Measurements from ENCODE around the gene TOMM7. TPM values are rescaled to one million over a fixed set of nuclear protein-coding genes. Genes with fewer than 3 reads are reported as not detected.

Gene TOMM7
- total and polyA plus RNA-seq, 10 donors, result 85.4 to 524 (median 300) TPM

DNA sequence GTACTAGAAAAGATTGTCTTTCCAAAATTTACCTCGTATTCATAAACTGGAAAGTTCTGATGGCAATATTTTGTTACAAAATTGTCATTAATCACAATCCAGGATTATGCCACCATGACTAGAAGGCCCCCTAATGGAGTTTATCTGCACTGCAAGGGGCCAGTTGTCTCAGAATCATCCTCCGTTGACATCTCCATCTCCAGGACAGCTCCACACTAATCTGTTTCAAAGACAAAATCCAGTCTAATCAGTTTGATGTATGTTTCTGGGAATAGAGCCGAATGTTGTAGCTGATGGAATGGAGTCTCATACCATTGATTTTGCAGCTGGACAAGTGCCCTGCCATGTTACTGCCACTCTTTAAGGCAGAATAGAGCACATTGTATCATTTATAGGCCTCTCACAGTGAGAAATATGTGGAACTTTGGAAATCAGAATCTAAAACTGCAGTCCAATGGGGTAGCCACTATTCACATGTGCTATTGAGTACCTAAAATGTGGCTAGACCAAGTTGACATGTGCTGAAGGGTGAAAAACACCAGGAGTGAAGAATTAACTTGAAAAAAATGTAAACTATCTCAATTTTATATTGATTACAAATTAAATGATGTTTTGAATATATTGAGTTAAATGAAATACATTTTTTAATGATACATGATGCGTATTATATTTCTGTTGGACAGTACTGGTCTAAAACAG is 38.3 kb upstream of the TOMM7 start:
- peak overlapping the region in 2 of 8 donors; percentile 19 to 34 for H3K27ac ChIP-seq
- H3K27me3 ChIP-seq (replicated peaks in 1 of 7), result no peaks in the 10 kb centered on the region
- peaks cover 0 to 56% (median 4%) of the 10 kb centered on the region in 6 donors for H3K36me3 ChIP-seq
- no peak for DNase-seq
- H3K4me3 ChIP-seq, result no peak overlapping the region
- 72 to 83% (median 75%) methylated on average over 4 of the region's 4 CpGs for WGBS, 5 donors
- intact Hi-C loops (cut with DNase I; ENCODE audit: low total_unique reads), result no loop called here
- H3K4me1 ChIP-seq, result peaks cover 0 to 9% (median 5%) of the 10 kb centered on the region in 6 donors
- H3K9me3 ChIP-seq, result no peaks in the 10 kb centered on the region
- TF ChIP-seq, protein P1, sequence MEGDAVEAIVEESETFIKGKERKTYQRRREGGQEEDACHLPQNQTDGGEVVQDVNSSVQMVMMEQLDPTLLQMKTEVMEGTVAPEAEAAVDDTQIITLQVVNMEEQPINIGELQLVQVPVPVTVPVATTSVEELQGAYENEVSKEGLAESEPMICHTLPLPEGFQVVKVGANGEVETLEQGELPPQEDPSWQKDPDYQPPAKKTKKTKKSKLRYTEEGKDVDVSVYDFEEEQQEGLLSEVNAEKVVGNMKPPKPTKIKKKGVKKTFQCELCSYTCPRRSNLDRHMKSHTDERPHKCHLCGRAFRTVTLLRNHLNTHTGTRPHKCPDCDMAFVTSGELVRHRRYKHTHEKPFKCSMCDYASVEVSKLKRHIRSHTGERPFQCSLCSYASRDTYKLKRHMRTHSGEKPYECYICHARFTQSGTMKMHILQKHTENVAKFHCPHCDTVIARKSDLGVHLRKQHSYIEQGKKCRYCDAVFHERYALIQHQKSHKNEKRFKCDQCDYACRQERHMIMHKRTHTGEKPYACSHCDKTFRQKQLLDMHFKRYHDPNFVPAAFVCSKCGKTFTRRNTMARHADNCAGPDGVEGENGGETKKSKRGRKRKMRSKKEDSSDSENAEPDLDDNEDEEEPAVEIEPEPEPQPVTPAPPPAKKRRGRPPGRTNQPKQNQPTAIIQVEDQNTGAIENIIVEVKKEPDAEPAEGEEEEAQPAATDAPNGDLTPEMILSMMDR (IDR thresholded peaks at IDR 0.05 in 8 of 11, conservative IDR thresholded peaks at IDR 0.05 in 3 of 11), result peak in 9 of 11 experiments; percentile 18 to 65 (median 52)
- TF ChIP-seq POLR2A (IDR thresholded peaks at IDR 0.05), result no peak
- TF ChIP-seq POLR2AphosphoS5 (IDR thresholded peaks at IDR 0.05), result no peak

DNA sequence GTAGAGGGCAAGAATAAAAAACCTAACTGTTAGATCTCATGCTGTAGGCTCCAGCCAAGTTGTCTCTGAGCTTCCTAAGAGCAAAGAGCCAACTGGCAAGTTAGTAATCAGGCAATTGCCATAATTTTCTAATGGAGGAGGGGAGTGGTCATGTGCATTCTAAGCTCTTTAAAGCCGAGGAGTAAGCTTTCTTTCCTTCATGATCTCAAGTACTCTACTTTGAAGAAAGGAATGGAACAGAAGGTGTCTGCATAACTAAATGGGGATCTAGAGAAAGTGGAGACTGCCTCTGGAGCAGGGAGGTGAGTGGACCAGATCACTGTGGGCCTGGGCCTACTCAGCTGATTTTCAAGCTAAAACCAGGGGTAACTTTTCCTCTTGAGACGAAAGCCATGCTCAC is 37.7 kb upstream of the TOMM7 start:
- no peak overlapping the region for H3K4me3 ChIP-seq
- H3K36me3 ChIP-seq, result peaks cover 0 to 56% (median 4%) of the 10 kb centered on the region in 6 donors
- peak overlapping the region in 2 of 8 donors; percentile 19 to 34 for H3K27ac ChIP-seq
- WGBS, 5 donors, result 77 to 92% (median 89%) methylated on average over 2 of the region's 2 CpGs
- TF ChIP-seq, protein P1 (IDR thresholded peaks at IDR 0.05 in 8 of 11, conservative IDR thresholded peaks at IDR 0.05 in 3 of 11), result no peak
- no peak for TF ChIP-seq POLR2AphosphoS5 (IDR thresholded peaks at IDR 0.05)
- no peak for TF ChIP-seq POLR2A (IDR thresholded peaks at IDR 0.05)
- DNase-seq, result no peak
- intact Hi-C loops (cut with DNase I; ENCODE audit: low total_unique reads), result no loop called here
- H3K9me3 ChIP-seq, result no peaks in the 10 kb centered on the region
- peaks cover 0 to 15% (median 11%) of the 10 kb centered on the region in 6 donors for H3K4me1 ChIP-seq
- H3K27me3 ChIP-seq (replicated peaks in 1 of 7), result no peaks in the 10 kb centered on the region

DNA sequence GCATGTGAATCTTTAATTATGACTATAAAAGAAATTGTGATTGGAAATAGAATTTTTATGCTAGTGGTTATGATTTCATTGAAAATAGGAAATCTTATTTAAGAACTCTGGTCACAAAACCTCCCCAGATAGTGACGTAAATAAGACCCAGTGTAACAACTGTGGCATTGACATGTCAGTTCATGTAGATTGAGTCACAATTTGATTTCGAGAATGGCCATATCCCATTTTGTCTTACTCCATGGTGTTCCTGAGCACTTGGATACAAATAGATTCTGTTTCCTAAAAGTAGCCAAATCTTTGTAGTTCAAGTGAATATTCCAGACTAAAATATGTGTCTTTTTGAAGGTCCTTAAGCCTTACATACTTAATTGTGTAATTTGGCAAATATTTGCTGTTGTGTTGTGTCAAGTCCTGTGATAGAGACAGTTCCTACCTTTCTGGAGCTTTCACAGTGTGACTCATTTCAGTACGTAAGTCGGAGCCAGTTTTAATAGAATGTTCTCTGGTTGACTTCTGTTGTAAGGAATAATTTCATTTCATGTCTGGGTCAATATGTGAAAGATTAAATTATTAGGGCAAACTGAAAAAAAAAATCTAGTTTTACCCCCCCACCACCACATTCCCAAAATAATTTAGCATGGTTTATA is 37.1 kb upstream of the TOMM7 start:
- Histone ChIP-seq H3K4me3 (no peak overlapping the region), H3K36me3 (peaks cover 0 to 56% (median 4%) of the 10 kb centered on the region in 6 donors), H3K9me3 (no peaks in the 10 kb centered on the region), H3K27ac (peak overlapping the region in 1 of 8 donors; percentile 19), H3K27me3 (replicated peaks in 1 of 7) (no peaks in the 10 kb centered on the region), H3K4me1 (peaks cover 0 to 21% (median 17%) of the 10 kb centered on the region in 6 donors)
- no peak for DNase-seq
- intact Hi-C loops (cut with DNase I; ENCODE audit: low total_unique reads), result no loop called here
- TF ChIP-seq, protein P1 (IDR thresholded peaks at IDR 0.05 in 8 of 11, conservative IDR thresholded peaks at IDR 0.05 in 3 of 11), result no peak
- TF ChIP-seq POLR2A (IDR thresholded peaks at IDR 0.05) (no peak), POLR2AphosphoS5 (IDR thresholded peaks at IDR 0.05) (no peak)
- WGBS, 5 donors, result 81 to 90% (median 82%) methylated on average over 4 of the region's 4 CpGs

Measured in spleen (tissue), 11 donors.